Measurements from ENCODE around the gene C4BPB. TPM values are rescaled to one million over a fixed set of nuclear protein-coding genes. Genes with fewer than 3 reads are reported as not detected.
A peak's percentile ranks its signal among the peaks of the same experiment; 100 is the strongest.

The C4BPB gene
- total RNA-seq, 4 donors from 2014 or later, result not detected

DNA sequence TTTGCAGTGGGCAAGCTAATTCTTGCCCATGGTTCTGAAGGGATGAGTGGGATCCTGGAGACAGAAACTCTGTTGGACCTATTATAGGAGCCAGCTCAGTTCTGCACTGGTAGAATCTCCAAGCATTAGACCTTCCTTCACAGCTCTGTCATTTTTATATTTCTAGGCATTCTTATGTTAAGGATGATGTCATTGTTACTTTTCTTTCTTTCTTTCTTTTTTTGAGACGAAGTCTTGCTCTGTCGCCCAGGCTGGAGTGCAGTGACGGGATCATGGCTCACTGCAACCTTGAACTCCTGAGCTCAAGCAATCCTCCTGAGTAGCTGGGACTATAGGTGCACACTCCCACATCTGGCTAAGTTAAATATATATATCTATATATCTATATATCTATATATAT is 28.1 kb upstream of the C4BPB start:
- whole genome bisulfite sequencing, 2 donors, result 58 to 67% methylated on average over 3 of the region's 3 CpGs
- Histone ChIP-seq H3K9me3 (no peaks in the 10 kb centered on the region), H3K27me3 (no peaks in the 10 kb centered on the region), H3K4me3 (replicated peaks in 1 of 3) (no peak overlapping the region), H3K27ac (peak overlapping the region; percentile 87 to 100 (median 93)), H3K36me3 (peaks cover 15 to 16% of the 10 kb centered on the region in 2 donors), H3K4me1 (peaks cover 47 to 59% of the 10 kb centered on the region in 2 donors)
- no peak for DNase-seq
- intact Hi-C loops (cut with DNase I), result no loop called here
- no peak for TF ChIP-seq POLR2A (IDR thresholded peaks at IDR 0.05)
- TF ChIP-seq, protein P1, sequence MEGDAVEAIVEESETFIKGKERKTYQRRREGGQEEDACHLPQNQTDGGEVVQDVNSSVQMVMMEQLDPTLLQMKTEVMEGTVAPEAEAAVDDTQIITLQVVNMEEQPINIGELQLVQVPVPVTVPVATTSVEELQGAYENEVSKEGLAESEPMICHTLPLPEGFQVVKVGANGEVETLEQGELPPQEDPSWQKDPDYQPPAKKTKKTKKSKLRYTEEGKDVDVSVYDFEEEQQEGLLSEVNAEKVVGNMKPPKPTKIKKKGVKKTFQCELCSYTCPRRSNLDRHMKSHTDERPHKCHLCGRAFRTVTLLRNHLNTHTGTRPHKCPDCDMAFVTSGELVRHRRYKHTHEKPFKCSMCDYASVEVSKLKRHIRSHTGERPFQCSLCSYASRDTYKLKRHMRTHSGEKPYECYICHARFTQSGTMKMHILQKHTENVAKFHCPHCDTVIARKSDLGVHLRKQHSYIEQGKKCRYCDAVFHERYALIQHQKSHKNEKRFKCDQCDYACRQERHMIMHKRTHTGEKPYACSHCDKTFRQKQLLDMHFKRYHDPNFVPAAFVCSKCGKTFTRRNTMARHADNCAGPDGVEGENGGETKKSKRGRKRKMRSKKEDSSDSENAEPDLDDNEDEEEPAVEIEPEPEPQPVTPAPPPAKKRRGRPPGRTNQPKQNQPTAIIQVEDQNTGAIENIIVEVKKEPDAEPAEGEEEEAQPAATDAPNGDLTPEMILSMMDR (IDR thresholded peaks at IDR 0.05), result no peak

DNA sequence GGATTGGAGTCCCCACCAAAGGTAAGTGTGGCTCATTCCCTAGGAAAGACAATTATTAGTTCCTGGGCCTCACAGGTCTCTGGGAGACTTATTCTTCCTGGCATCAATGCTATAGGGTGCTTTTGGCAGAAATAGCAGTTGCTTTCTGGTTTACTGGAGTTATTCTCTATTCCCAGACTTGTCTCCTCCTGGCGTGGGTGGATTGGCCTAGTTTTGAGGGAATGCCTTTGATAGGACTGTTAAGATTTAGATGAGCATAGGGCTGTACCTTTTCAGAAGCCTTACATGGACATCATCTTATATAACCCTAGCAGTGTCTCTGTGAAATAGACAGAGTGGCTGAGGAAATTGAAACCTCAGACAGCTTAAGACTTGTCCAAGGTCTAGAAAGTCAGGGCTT is 26.6 kb upstream of the C4BPB start:
- H3K4me1 ChIP-seq, result peaks cover 55 to 63% of the 10 kb centered on the region in 2 donors
- peak overlapping the region in 2 of 3 donors; percentile 41 to 88 for H3K27ac ChIP-seq
- no peak for DNase-seq
- H3K4me3 ChIP-seq (replicated peaks in 1 of 3), result no peak overlapping the region
- intact Hi-C loops (cut with DNase I), result no loop called here
- TF ChIP-seq, protein P1 (IDR thresholded peaks at IDR 0.05), result no peak
- TF ChIP-seq POLR2A (IDR thresholded peaks at IDR 0.05), result no peak
- WGBS, 2 donors, result 90 to 100% methylated on average over 1 of the region's 1 CpG
- H3K36me3 ChIP-seq, result peaks cover 15 to 17% of the 10 kb centered on the region in 2 donors
- H3K9me3 ChIP-seq, result no peaks in the 10 kb centered on the region
- H3K27me3 ChIP-seq, result no peaks in the 10 kb centered on the region

DNA sequence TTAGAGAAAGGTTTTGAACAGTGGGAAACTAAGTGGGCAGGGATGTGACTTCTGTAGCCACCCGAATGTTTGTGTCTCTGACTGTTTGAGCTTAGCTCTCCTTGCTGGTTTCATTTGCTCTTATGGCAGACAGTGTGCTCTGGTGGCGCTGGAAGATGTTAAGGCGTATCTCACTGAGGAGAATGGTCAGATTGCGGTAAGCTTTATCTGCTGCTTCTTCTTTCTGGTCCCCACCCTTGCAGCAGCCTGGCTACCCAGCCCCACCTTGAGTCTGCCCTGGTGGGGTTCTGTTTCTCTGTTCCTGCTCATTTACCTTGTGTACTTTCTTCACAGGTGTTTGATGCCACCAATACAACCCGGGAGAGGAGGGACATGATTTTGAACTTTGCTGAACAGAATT is 25.6 kb upstream of the C4BPB start:
- Histone ChIP-seq H3K4me3 (replicated peaks in 1 of 3) (no peak overlapping the region), H3K4me1 (peaks cover 62 to 67% of the 10 kb centered on the region in 2 donors), H3K27ac (peak overlapping the region; percentile 75 to 91 (median 88)), H3K36me3 (peaks cover 15 to 17% of the 10 kb centered on the region in 2 donors), H3K27me3 (no peaks in the 10 kb centered on the region), H3K9me3 (no peaks in the 10 kb centered on the region)
- TF ChIP-seq, protein P1 (IDR thresholded peaks at IDR 0.05), result no peak
- TF ChIP-seq POLR2A (IDR thresholded peaks at IDR 0.05), result no peak
- DNase-seq, result no peak
- 93 to 98% methylated on average over 5 of the region's 5 CpGs for WGBS, 2 donors
- intact Hi-C loops (cut with DNase I), result no loop called here

DNA sequence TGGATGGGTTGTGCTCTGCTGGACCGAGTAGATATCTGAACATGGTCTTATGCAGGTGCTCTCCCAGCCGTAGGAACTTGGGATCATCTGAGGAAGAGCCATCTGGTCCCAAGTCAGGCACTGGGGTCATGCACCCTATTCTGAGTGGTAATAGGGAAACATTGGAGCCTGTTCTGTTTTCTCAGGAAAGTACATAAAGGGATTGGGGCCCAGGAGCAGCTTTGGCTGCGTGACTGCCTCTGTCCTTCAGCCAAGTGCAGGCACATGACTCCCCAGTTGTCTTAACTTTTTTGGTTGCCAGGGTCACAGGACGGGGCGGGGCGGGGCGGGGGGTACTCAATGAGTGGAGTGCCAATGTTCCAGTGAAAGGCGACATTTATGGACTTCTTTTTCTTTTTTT is 24.1 kb upstream of the C4BPB start:
- peaks cover 62 to 65% of the 10 kb centered on the region in 2 donors for H3K4me1 ChIP-seq
- H3K4me3 ChIP-seq (replicated peaks in 1 of 3), result no peak overlapping the region
- peaks cover 21 to 29% of the 10 kb centered on the region in 2 donors for H3K36me3 ChIP-seq
- TF ChIP-seq POLR2A (IDR thresholded peaks at IDR 0.05), result peak in 1 of 2 donors; percentile 60
- TF ChIP-seq, protein P1 (IDR thresholded peaks at IDR 0.05), result no peak
- 40 to 48% methylated on average over 8 of the region's 8 CpGs for WGBS, 2 donors
- intact Hi-C loops (cut with DNase I), result no loop called here
- H3K27me3 ChIP-seq, result no peaks in the 10 kb centered on the region
- peak overlapping the region; percentile 91 to 99 (median 98) for H3K27ac ChIP-seq
- peak; percentile 92 for DNase-seq
- H3K9me3 ChIP-seq, result no peaks in the 10 kb centered on the region

DNA sequence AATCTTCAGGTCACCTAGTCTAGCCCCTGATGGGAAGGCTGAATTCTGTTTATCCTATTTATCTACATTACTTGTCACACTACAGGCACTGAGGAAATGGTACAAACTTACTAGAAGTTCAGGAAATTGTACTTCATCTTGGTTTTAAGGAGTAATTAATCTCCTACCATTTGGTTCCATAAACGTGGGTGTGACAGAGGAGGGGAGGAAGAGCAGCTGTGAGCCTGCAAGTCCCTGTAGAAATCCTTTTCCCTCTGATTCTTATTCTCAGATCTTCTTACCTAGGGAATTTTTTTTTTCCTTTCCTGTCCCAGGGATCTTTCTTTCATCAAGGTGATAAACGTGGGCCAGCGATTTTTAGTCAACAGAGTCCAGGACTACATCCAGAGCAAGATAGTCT is 21.5 kb upstream of the C4BPB start:
- TF ChIP-seq, protein P1 (IDR thresholded peaks at IDR 0.05), result no peak
- TF ChIP-seq POLR2A (IDR thresholded peaks at IDR 0.05), result no peak

More for the DNA sequence above, 21.5 kb upstream of the C4BPB start:
- H3K27ac ChIP-seq, result peak overlapping the region; percentile 91 to 99 (median 98)
- no peaks in the 10 kb centered on the region for H3K27me3 ChIP-seq
- peaks cover 53 to 56% of the 10 kb centered on the region in 2 donors for H3K4me1 ChIP-seq
- H3K9me3 ChIP-seq, result no peaks in the 10 kb centered on the region
- DNase-seq, result no peak
- 51 to 65% methylated on average over 3 of the region's 3 CpGs for WGBS, 2 donors
- H3K4me3 ChIP-seq (replicated peaks in 1 of 3), result no peak overlapping the region
- intact Hi-C loops (cut with DNase I), result no loop called here
- peaks cover 34 to 48% of the 10 kb centered on the region in 2 donors for H3K36me3 ChIP-seq
